Measurements from ENCODE around the gene PRSS38.

Gene PRSS38

DNA sequence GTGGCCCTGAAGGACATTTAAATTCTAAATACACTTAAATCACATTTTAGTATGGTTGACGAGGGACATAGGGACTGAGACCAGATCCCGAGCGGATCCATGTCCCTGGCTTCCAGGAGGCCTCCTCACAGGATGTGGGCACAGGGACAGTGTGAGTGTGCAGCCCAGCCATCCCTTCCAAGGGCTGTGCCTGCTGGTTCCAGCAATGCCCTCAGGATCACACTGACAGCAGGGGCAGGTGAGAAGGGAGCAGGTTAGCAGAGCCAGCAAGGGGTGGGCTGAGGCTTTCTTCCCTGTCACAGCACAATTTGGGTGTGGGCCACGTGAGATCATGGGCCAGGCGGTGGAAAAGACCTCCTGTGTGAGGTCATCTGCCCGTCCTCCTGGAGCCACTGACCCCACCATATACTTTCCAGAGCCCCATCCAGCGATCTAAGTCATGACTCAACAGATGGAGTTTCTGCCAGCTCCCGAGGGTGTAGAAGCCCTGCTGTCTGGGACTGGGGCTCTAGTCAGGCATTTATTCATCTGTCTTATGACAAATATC lies 37.0 kb upstream of the PRSS38 start:
- DNase-seq (ENCODE audit: low read depth in 2 of 3, low spot score in 1 of 3): no peak

DNA sequence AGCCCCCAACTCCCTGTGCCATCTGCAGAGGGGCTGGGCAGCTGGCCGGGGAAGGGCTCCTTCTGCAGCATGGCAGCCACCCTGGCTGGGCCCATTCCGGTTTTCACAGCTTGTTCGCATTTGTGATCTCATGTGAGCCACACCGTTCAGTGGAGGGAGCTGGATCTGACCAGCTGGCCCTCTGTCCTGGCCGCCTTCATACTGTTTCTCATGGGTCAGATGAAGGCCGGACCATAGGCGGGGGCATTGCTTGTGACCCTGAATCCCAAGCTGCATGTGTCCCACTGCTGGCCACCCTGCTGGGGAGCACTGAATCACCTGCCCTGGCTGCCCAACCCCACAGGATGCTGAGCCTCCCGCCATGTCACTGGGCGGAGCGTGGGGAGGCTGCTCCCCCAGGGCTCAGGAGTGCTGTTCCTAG lies 36.4 kb upstream of the PRSS38 start:
- DNase-seq (ENCODE audit: low read depth in 2 of 3, low spot score in 1 of 3): no peak

DNA sequence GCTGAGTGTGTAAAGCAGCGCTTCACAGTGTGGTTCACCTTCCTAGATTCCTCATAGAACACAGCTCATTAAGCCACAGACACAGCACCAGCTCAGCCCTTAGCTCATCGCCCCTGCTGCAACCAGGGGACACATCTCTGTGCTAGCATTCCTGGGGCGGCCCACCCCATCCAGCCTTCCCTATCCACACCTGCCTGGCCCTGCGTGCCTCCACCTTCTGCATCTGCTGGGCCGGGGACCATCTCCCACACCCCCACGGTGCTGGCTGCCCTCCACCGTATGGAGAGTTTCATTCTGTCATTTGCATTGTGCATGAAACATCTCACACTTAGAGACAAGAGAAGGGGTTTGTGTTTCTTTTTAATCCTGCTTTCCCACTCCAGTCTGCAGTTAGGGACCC lies 35.8 kb upstream of the PRSS38 start:
- DNase-seq (ENCODE audit: low read depth in 2 of 3, low spot score in 1 of 3): no peak

DNA sequence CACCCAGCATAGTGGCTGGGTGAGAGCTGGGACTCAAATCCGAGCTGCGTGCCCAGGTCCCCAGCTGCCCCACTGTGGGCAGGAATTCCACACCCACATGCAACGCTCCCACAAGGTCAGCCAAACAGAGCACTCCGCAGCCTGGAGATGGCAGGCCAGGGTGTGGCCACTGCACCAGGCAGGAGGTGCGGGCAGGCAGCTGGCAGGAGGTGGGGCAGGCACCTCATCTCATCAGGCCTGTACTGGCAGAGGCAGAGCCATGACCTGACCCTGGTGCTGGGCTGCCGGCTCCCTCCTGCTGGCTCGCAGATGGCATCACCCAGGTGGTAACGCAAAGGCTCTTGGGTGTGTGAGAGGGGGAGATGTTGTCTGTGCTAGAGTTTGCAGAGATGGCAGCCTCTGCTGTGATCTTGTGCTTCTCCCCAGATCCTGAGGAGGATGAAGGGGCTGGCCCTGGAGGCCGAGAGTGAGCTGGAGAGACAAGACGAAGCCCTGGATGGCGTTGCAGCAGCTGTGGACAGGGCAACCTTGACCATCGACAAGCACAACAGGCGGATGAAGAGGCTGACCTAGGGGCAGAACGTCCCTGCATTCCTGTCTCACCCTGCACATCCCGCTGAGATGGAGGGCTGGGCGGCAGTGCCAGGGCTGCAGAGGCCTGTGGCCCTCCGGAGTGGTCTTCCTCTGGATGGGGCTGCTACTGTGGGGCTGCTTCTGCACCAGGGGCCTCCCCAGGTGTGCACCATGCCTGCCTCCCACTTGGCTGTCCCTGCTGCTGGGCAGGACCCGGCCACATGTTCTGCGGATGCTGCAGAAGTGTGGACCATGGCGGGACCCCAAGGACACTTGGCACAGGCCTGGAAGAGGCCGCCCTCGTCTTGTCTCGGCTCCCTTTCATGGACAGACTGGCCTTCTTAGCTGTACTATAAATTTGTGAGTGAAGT lies 35.1 kb upstream of the PRSS38 start:
- DNase-seq (ENCODE audit: low read depth in 2 of 3, low spot score in 1 of 3): no peak

DNA sequence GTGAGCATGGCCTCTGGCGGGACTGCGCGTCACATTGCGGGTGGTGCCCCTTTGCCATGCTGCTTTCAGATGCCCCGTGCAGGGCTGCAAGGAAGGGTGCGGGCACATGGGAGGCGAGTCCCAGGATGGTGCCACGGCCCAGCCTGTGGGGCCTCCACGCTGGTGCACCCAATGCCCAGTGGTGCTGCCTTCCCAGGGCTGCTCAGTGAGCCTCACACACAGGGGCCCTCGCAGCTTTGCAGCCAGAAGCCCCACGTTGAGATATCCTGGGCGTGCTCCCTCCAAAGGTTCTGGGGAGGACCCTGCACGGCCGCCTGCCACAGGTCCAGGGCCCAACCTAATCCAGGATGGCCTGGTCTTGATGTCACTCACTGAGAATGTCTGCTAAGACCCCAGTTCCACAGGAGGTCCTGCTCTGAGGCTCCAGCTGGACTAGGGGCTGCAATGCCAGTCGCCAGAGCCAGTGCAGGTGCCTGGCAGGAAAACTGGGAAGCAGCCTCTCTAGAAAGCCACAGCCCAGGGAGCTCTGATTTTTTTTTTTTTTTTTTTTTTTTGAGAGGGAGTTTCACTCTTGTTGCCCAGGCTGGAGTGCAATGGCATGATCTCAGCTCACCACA lies 34.1 kb upstream of the PRSS38 start:
- DNase-seq (ENCODE audit: low read depth in 2 of 3, low spot score in 1 of 3): no peak

DNA sequence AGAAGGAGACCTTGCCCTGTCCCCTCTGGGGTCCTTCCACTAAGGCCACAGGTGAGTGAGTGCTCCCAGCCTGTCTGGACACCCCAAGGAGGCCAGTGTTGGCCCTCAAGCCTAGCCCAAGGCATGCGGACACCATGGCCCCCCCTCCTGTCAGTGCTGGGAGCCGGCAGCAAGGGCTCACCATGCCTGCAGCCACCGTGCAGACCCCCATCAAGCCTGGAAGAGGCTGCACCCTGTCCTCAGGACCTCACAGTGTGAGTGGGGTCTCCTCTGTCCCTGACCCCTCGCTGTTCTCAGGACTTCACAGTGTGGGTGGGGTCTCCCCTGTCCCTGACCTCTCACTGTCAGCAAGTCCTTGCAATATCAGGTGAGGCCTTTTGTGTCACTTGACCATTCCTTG lies 33.2 kb upstream of the PRSS38 start:
- DNase-seq (ENCODE audit: low read depth in 2 of 3, low spot score in 1 of 3): no peak

DNA sequence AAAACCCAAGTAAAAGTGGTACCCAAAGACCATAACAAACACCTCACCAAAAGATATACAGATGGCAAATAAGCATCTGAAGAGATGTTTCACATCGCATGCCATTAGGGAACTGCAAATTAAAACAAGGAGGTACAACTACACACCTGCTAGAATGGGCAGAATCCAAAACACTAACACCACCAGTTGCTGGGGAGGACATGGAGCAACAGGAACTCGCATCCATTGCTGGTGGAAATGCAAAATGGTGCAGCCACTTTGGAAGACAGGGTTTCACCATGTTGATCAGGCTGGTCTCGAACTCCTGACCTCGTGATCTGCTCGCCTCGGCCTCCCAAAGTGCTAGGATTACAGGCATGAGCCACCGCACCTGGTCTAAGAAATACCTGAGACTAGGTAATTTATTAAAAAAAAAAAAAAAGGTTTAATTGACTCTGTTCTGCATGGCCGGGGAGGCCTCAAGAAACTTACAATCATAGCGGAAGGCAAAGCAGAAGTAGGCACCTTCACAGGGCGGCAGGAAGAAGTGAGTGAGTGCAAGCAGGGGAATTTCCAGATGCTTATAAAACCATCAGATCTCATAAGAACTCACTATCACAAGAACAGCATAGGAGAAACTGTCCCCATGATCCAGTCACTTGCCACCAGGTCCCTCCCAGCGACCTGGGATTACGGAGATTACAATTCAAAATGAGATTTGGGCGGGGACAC lies 30.2 kb upstream of the PRSS38 start:
- no peak for DNase-seq (ENCODE audit: low read depth in 2 of 3, low spot score in 1 of 3)

DNA sequence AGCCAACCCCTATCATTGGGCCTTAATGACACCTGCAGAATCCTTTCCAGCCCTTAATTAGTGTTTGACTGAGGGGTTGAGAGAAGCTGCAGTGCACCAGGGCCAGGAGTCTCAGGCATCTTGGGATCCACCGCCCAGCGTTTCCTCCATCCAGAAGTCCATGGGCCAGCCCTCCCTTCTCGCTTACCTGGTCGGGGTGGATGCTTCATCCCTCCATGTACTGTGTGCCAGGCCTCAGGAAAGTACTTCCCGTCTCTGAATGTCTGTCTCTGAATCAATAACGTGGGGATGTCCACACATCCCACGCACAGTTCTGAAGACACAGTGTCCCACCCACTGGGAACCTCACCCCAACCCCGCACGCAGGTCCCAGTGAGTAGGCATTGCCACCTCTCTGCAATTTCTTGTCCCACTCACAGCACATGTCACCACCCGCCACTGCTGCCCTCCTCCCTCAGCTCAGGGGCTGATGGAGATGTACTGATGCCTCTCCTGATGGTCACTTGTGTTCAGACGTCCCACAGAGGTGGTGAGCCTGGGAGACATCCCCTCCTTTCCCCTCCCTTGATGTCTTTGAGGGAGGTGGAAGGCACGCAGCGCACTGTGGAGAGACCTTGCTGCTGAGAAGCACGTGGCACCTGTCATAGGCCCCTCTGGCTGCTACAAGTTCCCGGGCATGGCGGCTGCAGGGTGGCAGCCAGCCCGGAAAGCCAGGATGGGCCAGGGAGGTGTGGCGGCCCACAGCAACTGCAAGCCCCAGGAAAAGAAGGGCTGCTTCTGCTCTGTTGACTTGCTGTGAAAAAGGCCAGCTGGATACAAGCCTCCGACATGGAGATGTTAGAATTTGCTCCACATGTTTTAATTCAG lies 29.4 kb upstream of the PRSS38 start:
- no peak for DNase-seq (ENCODE audit: low read depth in 2 of 3, low spot score in 1 of 3)

DNA sequence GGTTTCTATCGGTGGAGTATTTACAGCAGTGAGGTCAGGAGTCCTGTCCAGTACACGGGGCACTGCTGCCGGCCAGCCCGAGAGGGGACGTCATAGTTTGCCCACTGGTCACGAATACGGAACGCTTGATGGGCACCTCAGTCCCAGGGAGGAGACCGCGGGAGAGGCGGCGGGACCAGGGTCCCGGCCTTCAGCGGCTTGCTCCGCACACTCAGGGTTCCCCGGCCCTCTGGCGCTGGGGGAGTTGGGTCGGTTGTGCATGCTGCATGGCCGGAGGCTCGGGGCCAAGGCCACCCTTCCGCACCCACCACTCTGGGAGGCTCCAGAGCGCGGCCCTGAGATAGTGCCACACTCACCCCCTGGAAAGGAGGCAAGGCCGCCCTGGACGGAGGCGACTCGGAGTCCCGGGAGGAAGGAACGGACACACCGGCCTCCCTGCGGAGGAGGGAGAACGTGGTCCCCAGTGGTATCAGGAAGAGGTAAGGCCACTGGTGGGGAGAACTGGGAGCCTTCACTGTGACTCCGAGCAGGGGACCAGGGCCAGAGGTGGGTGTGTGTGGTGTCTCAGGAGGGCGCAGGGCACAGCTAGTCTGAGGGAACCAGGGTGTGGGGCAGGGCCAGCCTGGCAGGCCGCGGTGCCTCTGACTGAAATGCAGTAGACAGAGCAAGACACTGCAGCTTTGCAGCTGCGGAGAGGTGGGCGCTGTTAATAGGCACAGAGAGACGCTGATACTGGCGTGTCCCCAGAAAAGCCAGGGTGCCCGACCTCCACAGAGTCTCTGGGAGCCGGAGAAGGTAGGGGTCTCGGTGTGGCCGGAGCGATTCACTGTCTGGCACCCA lies 28.6 kb upstream of the PRSS38 start:
- no peak for DNase-seq (ENCODE audit: low read depth in 2 of 3, low spot score in 1 of 3)

DNA sequence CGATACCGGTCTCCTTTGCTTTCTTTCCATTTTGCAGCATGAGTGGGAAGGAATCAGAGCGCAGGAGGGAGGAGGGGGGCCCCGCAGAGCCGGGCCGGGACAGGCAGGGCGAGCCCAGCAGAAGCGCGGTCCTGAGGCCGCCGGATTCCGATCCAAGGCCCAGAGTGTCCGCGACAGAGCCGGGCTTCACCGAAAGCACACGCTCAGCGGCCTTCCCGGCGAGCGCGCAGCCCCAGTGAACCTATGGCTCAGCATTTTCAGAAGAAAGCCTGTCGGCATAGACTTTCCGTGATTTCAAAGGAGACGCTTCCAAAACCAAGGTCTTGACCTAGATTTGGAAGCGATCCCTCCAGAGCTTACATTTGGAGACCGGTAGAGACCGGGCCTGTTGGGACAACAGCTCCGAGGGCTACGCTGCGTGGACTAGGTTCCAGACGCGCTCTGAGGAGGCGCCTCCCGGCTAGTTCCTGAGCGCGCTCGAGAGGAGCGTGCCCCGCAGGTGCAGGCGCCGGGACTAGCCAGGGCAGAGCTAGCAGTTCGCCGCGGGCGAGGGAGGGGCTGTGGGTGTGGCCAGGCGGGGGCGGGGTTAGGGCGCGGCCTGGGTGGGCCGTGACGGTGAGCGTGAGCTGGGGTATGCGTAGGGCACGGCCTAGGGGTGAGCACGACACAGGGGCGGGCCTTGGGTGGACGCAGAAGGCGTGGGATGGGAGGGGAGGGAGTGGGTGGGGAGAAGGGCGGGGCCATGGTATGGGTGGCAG lies 27.8 kb upstream of the PRSS38 start:
- peak; percentile 83 to 91 (median 90) for DNase-seq (ENCODE audit: low read depth in 2 of 3, low spot score in 1 of 3)

DNA sequence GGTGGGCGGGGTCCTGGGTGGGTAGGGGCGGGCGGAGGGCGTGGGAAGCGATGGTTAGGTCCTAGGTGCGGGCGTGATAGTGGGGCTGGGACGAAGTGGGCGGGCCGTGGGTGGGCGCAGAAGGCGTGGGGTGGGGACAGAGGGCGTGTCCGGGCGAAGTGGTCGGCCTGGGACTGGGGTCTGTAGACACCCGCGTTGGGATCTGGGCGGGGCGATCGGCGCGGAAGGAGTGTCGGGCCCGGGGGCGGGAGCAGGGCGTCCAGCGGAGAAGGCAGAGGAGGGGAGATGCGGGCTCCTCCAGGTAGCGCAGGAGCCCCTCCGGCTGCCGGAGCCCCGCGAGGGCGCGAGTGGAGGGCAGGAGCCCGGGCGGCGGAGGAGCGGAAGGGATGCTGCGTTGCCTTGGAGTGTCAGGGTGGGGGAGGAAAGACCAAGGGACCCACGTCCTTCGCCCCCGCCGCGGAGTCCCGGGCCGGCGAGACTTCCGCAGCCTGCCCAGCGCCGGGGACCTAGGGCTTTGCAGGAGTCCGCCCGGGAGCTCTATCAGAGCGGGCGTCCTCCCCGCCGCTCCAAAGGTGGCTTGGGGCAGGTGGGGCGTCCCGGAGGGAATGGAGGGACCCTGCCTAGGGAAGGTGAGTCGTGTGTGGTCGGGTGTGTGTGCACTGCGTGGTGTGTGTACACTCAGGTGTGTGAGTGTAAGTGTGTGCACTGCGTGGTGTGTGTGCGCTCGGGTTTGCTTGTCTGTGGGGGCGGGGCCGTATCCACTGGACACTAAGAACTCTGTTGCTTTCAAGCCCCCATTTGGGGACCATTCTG lies 27.0 kb upstream of the PRSS38 start:
- peak in 2 of 3 donors; percentile 19 to 45 for DNase-seq (ENCODE audit: low read depth in 2 of 3, low spot score in 1 of 3)

DNA sequence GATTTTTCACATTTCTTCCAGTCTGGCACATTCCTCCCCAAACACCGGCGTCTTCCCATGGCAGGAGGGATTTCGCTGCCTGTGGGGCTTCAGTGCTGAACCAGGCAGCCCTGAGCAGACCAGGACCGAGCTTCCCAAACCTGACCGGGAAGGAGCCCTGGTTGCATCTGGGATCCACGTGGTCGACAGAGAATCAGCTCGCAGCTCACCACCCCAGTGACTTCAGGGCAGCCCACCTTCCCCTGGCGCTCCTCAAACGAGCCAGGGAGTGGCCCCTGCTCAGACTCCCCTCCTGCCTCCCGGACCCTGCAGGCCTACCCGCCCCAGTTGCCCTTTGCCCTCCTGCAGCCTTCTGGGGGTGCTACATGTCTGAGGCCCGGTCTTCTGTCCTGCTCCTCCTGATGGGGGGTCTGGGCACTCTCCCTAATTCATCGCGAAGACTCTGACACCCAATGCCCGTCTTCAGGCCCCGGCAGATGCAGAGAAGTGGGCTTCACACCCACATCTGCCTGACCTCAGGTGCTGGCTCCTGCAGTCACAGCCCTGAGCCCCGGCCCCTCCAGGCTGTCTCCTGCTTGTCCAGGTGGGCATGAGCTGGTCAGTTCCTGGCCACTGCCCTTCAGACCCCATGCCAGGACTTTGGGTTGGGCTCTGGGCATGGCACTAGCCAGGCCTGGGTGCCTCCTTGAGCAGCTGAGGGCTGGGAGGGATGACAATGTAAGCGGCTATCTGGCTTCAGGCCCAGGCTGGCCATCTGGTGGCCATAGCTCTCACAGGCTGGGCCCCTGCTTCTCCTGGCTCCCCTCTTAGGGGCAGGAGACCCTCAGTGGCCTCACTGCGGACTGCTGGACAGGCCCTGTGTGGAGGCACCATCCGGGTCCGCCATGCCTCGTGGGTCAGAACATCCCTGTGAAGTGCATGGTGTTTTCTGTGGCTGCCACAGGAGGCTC lies 26.1 kb upstream of the PRSS38 start:
- no peak for DNase-seq (ENCODE audit: low read depth in 2 of 3, low spot score in 1 of 3)

DNA sequence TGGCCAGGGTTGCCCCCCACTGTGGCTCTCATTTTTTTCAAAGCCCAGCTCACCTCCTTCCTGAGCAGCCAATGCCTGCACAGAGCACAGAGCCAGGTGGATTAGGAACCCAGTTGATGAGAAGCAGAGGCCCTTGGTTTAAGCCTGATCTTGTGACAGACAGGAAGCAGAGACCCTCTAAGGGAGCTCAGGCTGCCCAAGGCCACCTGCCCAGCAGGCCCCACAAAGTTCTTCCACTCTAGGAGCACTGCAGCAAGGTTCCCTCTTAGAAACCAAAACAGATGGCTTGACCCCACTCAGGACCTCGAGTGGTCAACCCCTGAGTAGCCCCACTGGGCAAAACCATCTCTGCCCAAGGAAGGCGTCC lies 25.5 kb upstream of the PRSS38 start:
- no peak for DNase-seq (ENCODE audit: low read depth in 2 of 3, low spot score in 1 of 3)

DNA sequence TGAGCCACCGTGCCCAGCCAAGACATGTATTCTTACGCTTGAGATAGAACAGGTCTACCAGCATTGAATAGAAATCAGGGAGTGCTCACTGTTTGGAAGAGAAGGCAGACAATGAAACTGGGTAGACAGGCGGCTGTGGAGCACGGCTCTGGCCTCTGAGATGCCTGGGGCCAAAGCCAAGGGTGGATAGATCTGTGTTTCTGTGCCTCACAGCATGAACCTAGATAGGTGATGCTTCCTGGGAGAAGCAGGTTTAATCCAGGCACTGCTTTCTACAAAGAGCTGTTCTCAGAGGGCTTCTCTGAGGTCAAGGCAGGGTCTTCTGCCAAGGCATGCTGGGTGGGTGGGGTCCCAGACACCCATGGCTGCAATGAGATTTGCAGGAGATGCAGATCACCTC lies 24.6 kb upstream of the PRSS38 start:
- DNase-seq (ENCODE audit: low read depth in 2 of 3, low spot score in 1 of 3): no peak

DNA sequence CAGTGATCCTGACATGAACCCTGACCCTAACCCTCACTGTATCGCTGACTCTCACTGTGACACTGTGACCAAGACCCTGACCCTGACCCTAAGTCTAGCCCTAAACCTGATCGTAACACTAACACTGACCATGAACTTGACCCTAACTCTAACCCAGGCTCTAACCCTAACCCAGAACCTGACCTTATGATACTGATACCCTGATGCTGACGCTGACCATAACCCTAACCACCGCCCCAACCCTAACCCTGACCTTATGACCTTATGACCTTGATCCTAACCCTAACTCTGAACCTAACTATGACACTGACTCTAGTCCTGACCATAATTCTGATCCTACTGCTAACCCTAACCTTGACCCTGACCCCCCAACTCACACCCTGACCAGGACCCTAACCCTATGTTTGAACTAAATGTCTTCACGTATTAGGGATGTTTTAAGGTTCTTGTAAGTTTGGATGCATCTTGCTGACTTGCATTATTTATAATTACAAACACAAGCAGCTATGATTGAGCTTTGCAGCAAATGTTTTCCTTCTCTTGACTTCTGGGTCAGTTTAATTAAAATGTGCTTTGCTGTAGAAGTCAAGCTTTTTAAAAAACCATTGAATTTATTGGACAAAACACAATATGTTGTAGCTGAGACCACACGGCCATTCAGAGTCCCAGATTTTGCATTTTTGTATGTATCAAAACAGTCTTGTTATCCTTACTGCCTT lies 23.9 kb upstream of the PRSS38 start:
- no peak for DNase-seq (ENCODE audit: low read depth in 2 of 3, low spot score in 1 of 3)

DNA sequence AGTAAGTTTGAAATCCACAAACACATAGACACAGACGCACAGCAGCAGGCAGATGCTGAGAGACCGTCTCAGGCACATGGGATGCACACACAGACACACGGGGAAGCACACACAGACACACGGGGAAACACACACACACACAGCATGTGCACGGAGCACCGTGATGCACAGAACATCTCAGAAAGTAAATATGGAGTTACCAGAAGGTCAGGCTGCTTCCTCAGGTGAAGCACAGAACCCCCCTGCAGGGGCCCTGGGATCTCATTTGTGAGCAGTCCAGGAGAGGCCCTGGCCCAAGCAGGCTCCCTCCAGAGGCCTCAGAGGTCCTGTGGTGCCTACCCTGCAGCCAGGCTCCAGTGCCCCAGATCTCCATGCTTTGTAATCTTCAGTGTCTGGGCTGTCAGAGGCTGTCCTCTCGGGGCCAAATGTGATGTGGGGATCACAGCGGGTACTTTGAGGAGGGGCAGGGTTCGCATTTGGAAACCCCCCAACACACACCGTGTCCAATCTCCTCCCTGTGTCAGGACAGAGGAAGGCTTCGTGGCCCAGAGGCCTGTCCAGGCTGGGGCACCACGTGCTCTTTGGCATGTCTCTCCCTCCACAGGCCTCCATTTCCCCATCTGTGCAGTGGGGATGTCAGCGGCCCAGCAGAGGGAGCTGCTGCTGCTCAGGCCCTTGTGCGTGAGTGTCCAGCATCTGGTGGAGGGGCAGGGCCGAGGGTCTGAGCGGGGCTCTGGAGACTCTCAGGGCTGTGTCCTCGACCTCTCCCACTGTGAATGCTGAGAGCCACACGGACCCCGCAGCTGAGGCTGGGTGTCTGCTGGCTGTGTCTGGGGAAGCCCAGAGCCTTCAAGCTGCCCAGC lies 23.0 kb upstream of the PRSS38 start:
- DNase-seq (ENCODE audit: low read depth in 2 of 3, low spot score in 1 of 3): no peak

Measured in stimulated activated CD4-positive, alpha-beta T cell treated with anti-CD3 and anti-CD28 coated beads, Interleukin-12 subunit alpha, Interleukin-12 subunit beta, amount 100 ng/mL, for 48 hours (primary cell).